HG03103 (cell line): ENCODE measurements around the gene PGBD4.

Experiments
- ATAC-seq: cut with Tn5 transposase; IDR thresholded peaks from one replicate; pipeline ENCODE4 v1.9.1; 2021; ENCODE audit warnings: low read depth; ENCODE audit not compliant: unreplicated experiment

The PGBD4 gene

GRCh38 chr15:34101366-34102174, at the start of gene PGBD4, which contains the start of gene EMC7:
TSS of gene PGBD4 (plus strand) at chr15:34102083. CDS start at chr15:34102532, 449 bp downstream.
TSS of gene EMC7 (minus strand) at chr15:34101862. CDS start at chr15:34101839, 23 bp downstream.
- peak; percentile 95 for ATAC-seq

- no peak for ATAC-seq
These were observed 47.7 kb upstream of the PGBD4 start for GRCh38 chr15:34054081-34054707.

- no peak for ATAC-seq
These were observed 45.9 kb upstream of the PGBD4 start for GRCh38 chr15:34055868-34056595.

- no peak for ATAC-seq
These were observed 45.0 kb upstream of the PGBD4 start for GRCh38 chr15:34056911-34057310.

GRCh38 chr15:34059476-34059875, 42.4 kb upstream of the PGBD4 start:
- ATAC-seq = no peak

GRCh38 chr15:34059946-34060345, 41.9 kb upstream of the PGBD4 start:
- ATAC-seq = no peak

GRCh38 chr15:34064438-34064837, 37.4 kb upstream of the PGBD4 start:
- no peak for ATAC-seq

- ATAC-seq = no peak
These were observed 36.6 kb upstream of the PGBD4 start for GRCh38 chr15:34065261-34065660.

GRCh38 chr15:34065941-34066340, 35.9 kb upstream of the PGBD4 start:
- ATAC-seq = no peak

- no peak for ATAC-seq
These were observed 31.9 kb upstream of the PGBD4 start for GRCh38 chr15:34070003-34070402.

- no peak for ATAC-seq
These were observed 25.1 kb upstream of the PGBD4 start for GRCh38 chr15:34076785-34077184.

- ATAC-seq = no peak
These were observed 23.0 kb upstream of the PGBD4 start for GRCh38 chr15:34078900-34079299.

GRCh38 chr15:34079904-34080303, 22.0 kb upstream of the PGBD4 start:
- no peak for ATAC-seq

- no peak for ATAC-seq
These were observed 17.8 kb upstream of the PGBD4 start for GRCh38 chr15:34084086-34084485.

- no peak for ATAC-seq
These were observed 16.1 kb upstream of the PGBD4 start for GRCh38 chr15:34085746-34086145.

- ATAC-seq = no peak
These were observed 2.0 kb upstream of the PGBD4 start for GRCh38 chr15:34099914-34100313.

GRCh38 chr15:34102175-34102925, 467 bp downstream of the PGBD4 start:
- ATAC-seq = peak; percentile 1

GRCh38 chr15:34106423-34106822, 4.5 kb downstream of the PGBD4 start:
- no peak for ATAC-seq

- ATAC-seq = no peak
These were observed 5.4 kb downstream of the PGBD4 start for GRCh38 chr15:34107315-34107714.

- ATAC-seq = no peak
These were observed 8.1 kb downstream of the PGBD4 start for GRCh38 chr15:34109797-34110663.
